HFF-Myc (cell line): ENCODE measurements around the gene LCP2.

Source experiments
- DNase-seq: peaks from one replicate; pipeline ENCODE4 v3.0.0-alpha.2; 2011; ENCODE audit warnings: low read depth; ENCODE audit errors: extremely low read depth
- H3K4me3 ChIP-seq: replicated peaks from 2 replicates; pipeline ENCODE4 v1.5.1; 2011; ENCODE audit warnings: low read depth, mild to moderate bottlenecking, control low read depth, low read length
- TF ChIP-seq, protein P1 (sequence below): IDR thresholded peaks from 2 replicates; pipeline ENCODE4 v1.5.1; 2012; ENCODE audit warnings: mild to moderate bottlenecking, low read depth, low read length, control low read depth; ENCODE audit errors: missing control alignments

The LCP2 gene

GRCh38 chr5:170333161-170333910, 35.8 kb upstream of the LCP2 start:
- TF ChIP-seq, protein P1, sequence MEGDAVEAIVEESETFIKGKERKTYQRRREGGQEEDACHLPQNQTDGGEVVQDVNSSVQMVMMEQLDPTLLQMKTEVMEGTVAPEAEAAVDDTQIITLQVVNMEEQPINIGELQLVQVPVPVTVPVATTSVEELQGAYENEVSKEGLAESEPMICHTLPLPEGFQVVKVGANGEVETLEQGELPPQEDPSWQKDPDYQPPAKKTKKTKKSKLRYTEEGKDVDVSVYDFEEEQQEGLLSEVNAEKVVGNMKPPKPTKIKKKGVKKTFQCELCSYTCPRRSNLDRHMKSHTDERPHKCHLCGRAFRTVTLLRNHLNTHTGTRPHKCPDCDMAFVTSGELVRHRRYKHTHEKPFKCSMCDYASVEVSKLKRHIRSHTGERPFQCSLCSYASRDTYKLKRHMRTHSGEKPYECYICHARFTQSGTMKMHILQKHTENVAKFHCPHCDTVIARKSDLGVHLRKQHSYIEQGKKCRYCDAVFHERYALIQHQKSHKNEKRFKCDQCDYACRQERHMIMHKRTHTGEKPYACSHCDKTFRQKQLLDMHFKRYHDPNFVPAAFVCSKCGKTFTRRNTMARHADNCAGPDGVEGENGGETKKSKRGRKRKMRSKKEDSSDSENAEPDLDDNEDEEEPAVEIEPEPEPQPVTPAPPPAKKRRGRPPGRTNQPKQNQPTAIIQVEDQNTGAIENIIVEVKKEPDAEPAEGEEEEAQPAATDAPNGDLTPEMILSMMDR: no peak
- DNase-seq: no peak
- H3K4me3 ChIP-seq: no peak overlapping the region

DNA sequence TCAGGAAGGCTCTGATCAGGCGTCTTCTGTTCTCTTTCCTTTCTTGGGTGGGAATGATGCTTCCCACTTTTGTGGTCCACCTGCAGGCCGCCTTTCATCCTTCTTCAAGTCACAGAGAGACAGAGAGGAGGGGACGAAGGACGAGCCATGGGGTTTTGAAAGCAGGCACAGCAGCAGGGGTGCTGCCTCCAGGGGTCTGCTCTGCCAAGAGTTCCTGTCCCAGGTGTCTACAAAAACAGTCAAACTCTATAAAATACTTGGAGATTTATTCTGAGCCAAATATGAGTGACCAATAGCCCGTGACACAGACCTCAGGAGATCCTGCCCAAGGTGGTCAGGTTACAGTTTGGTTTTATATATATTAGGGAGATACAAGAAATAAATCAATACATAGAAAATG, 34.5 kb upstream of the LCP2 start:
- TF ChIP-seq, protein P1: no peak
- H3K4me3 ChIP-seq: no peak overlapping the region
- DNase-seq: no peak

- TF ChIP-seq, protein P1: no peak
- no peak for DNase-seq
- H3K4me3 ChIP-seq: no peak overlapping the region
Measured at GRCh38 chr5:170330568-170331054, 33.0 kb upstream of the LCP2 start.

DNA sequence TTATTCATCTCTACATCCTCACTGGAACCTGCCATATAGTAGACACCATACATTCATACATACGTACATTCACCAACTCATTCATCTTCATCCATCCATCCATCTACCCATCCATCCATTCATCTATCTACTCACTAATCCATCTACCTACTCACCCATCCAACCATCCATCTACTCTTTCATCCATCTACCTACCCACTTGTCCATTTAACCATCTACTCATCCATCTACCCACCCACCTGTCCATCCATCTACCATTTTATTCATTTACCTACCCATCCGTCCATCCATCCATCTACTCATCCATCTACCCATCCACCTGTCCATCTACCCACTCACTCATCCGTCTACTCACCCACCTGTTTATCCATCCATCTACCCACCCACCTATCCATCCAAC, 31.9 kb upstream of the LCP2 start:
- TF ChIP-seq, protein P1: no peak
- no peak overlapping the region for H3K4me3 ChIP-seq
- no peak for DNase-seq

DNA sequence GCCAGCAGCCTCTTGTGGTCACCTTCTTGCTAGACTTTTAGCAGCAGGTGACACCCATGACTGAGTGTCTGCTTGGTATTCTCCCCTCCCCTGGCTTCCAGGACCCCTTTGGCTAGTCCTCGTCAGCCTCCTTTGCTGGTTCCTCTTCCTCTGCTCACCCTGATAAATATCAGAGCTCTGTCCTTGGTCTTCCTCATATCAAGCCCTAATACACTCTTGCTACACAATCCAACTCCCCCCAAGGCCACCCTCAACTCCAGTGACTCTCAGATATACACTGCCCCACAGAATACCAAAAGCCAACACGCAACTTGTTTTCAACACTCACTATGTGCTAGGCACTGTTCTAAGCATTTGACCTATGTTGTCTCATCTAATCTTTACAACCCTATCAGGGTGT, 30.3 kb upstream of the LCP2 start:
- H3K4me3 ChIP-seq: no peak overlapping the region
- no peak for DNase-seq
- TF ChIP-seq, protein P1: no peak

DNA sequence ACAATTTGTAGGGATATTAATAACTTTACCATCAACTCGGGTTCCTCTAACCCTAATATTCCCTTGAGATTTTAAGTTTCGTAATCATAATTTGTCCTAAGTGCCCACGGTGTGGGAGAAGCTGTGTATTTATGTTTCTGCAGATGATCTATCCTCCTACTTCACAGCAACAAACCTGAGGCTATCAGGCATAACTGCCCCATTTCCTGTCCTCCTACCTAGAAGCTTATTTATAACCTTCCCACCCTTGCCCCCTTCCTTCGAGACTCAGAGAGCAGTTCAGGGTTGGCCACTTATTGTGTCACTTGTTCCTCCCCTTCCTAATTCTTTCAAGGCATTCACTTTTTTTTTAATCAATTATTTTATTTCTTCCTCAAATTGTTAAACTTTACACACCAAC, 29.6 kb upstream of the LCP2 start:
- no peak for DNase-seq
- no peak overlapping the region for H3K4me3 ChIP-seq
- TF ChIP-seq, protein P1: no peak
